HepG2 (cell line): ENCODE data around the gene RPL23. TPM values are rescaled to one million over a fixed set of nuclear protein-coding genes. Genes with fewer than 3 reads are reported as not detected.

Experiments used
- AGO2 ChIP-seq: fragments of 200-400 bp; formaldehyde crosslinking; optimal IDR thresholded peaks from 2 replicates; pipeline ENCODE3; 2017; ENCODE audit warnings: mild to moderate bottlenecking, low read depth, low read length, moderate library complexity
- DBP ChIP-seq: sonication (generic); formaldehyde crosslinking; IDR thresholded peaks from 2 replicates; pipeline ENCODE4 v1.4.0; 2020; ENCODE audit warnings: missing genetic modification reagents; ENCODE audit errors: not compliant biosample characterization
- DMAP1 ChIP-seq: IDR thresholded peaks from 2 replicates; pipeline ENCODE4 v1.6.1; 2016
- EP300 ChIP-seq, 3 experiments: sonication (generic) in 1 of 3; formaldehyde crosslinking in 1 of 3; IDR thresholded peaks; 2 replicates each; pipeline versions ENCODE4 v1.5.1 to v1.6.1; 2011 to 2020; ENCODE audit warnings: low read depth in 2 of 3, low read length in 2 of 3, borderline replicate concordance in 1 of 3, improper control_type of control experiment in 1 of 3, mild to moderate bottlenecking in 1 of 3, missing genetic modification reagents in 1 of 3, moderate library complexity in 1 of 3
- MEF2D ChIP-seq: sonication (generic); formaldehyde crosslinking; IDR thresholded peaks from 2 replicates; pipeline ENCODE4 v1.5.1; 2020; ENCODE audit warnings: mild to moderate bottlenecking, missing genetic modification reagents
- MTF2 ChIP-seq: sonication (generic); formaldehyde crosslinking; IDR thresholded peaks from 2 replicates; pipeline ENCODE4 v1.5.0; 2020; ENCODE audit warnings: missing genetic modification reagents, borderline replicate concordance
- NR2F1 ChIP-seq, 2 experiments: fragments of 450-650 bp in 1 of 2; formaldehyde crosslinking in 1 of 2; IDR thresholded peaks; 2 replicates each; pipeline versions ENCODE4 v1.5.0 to v1.6.1; 2016 to 2020; ENCODE audit warnings: mild to moderate bottlenecking in 1 of 2, missing compliant biosample characterization in 1 of 2, missing genetic modification reagents in 1 of 2, moderate library complexity in 1 of 2
- RXRB ChIP-seq: IDR thresholded peaks from 2 replicates; pipeline ENCODE4 v1.6.1; 2016; ENCODE audit warnings: borderline replicate concordance, missing genetic modification reagents, missing compliant biosample characterization
- SP4 ChIP-seq: sonication (generic); formaldehyde crosslinking; IDR thresholded peaks from 2 replicates; pipeline ENCODE4 v1.8.1; 2023; ENCODE audit warnings: mild to moderate bottlenecking, missing genetic modification reagents
- STAG1 ChIP-seq: sonication (generic); formaldehyde crosslinking; IDR thresholded peaks from 2 replicates; pipeline ENCODE4 v1.4.0; 2020; ENCODE audit warnings: missing genetic modification reagents
- TCF12 ChIP-seq, 2 experiments: fragments of 450-650 bp in 1 of 2; sonication (generic) in 1 of 2; formaldehyde crosslinking in 1 of 2; IDR thresholded peaks; 2 replicates each; pipeline versions ENCODE4 v1.6.1 to v1.8.0; 2017 to 2022; ENCODE audit warnings: antibody characterized with exemption in 1 of 2, mild to moderate bottlenecking in 1 of 2, missing genetic modification reagents in 1 of 2, moderate library complexity in 1 of 2
- TEAD3 ChIP-seq: optimal IDR thresholded peaks from 2 replicates; pipeline ENCODE3; 2016; ENCODE audit warnings: borderline replicate concordance
- XRCC5 ChIP-seq: fragments of 200-400 bp; formaldehyde crosslinking; optimal IDR thresholded peaks from 2 replicates; pipeline ENCODE3; 2017; ENCODE audit warnings: mild to moderate bottlenecking, low read length
- ZNF232 ChIP-seq: sonication (generic); formaldehyde crosslinking; IDR thresholded peaks from 2 replicates; pipeline ENCODE4 v1.4.0; 2020; ENCODE audit warnings: missing genetic modification reagents, borderline replicate concordance
- ZNF296 ChIP-seq: sonication (generic); formaldehyde crosslinking; conservative IDR thresholded peaks from 2 replicates; pipeline ENCODE4 v1.5.0; 2020; ENCODE audit warnings: mild to moderate bottlenecking, missing genetic modification reagents
- ZNF570 ChIP-seq: sonication (generic); formaldehyde crosslinking; IDR thresholded peaks from 2 replicates; pipeline ENCODE4 v1.4.0; 2020; ENCODE audit warnings: mild to moderate bottlenecking, missing genetic modification reagents, borderline replicate concordance
- ZNF784 ChIP-seq: sonication (generic); formaldehyde crosslinking; IDR thresholded peaks from 2 replicates; pipeline ENCODE4 v1.5.1; 2020; ENCODE audit warnings: missing genetic modification reagents, mild to moderate bottlenecking, borderline replicate concordance
- polyA plus RNA-seq, 8 experiments: library from polyadenylated mRNA; depleted of rRNA in 3 of 8; stranded (reverse) in 7 of 8; unstranded in 1 of 8; fragments of >200 nt; fragmentation: Illumina TruSeq in 4 of 8; extraction: Trizol in 4 of 8; gene quantifications; 2 replicates each; pipeline versions ENCODE4 v1.2.1 to v1.2.3, GENCODE V29; 2011 to 2016; ENCODE audit warnings: low read depth in 4 of 8, missing spikeins in 1 of 8, mixed read lengths in 1 of 8; ENCODE audit not compliant: insufficient read depth in 1 of 8
- total RNA-seq, 5 experiments: library from RNA; depleted of rRNA; stranded (reverse); fragments of >200 nt; fragmentation: Illumina TruSeq; extraction: Trizol; gene quantifications; 2 replicates each; pipeline ENCODE4 v1.2.3, GENCODE V29; 2016; ENCODE audit warnings: low read depth in 1 of 5
- TF ChIP-seq, protein P1 (sequence below): sonication (generic); formaldehyde crosslinking; conservative IDR thresholded peaks from 2 replicates; pipeline ENCODE4 v1.5.0; 2020; ENCODE audit warnings: missing genetic modification reagents

RPL23 gene
- total and polyA plus RNA-seq, 2 of the 13 experiments (the other 11 are each of a cell fraction or from before 2014, with no cell fraction given): 2,790 to 4,860 TPM

GRCh38 chr17:38867968-38868816 is 14.7 kb upstream of the RPL23 start (continued):
- TF ChIP-seq ZNF784 (CRISPR knock-in tag) (no peak), MEF2D (CRISPR knock-in tag) (peak; percentile 25; the same call in 1 of the 2 replicates), TCF12 (IDR thresholded peaks at IDR 0.05) (no peak), TCF12 (CRISPR knock-in tag; IDR thresholded peaks at IDR 0.05) (no peak), STAG1 (CRISPR knock-in tag) (peak; percentile 7; the same call in 1 of the 2 replicates), RXRB (CRISPR knock-in tag) (peak; percentile 20; the same call in 1 of the 2 replicates), MTF2 (no peak), SP4 (CRISPR knock-in tag) (0 out of 2 replicates have a peak, but pooled peaks have one; percentile 15), TEAD3 (peak; percentile 89), ZNF570 (CRISPR knock-in tag) (no peak), ZNF296 (CRISPR knock-in tag) (0 out of 2 replicates have a peak, but pooled peaks have one; percentile 26), AGO2 (no peak), EP300 (IDR thresholded peaks at IDR 0.05; ENCODE audit: low read depth in 2 of 2, low read length in 2 of 2) (peak in 1 of 2 experiments; percentile 8; a peak in 1 of 4 replicates), EP300 (CRISPR knock-in tag; IDR thresholded peaks at IDR 0.05; ENCODE audit: borderline replicate concordance) (no peak), XRCC5 (no peak), DMAP1 (CRISPR knock-in tag) (0 out of 2 replicates have a peak, but pooled peaks have one; percentile 29), ZNF232 (CRISPR knock-in tag) (0 out of 2 replicates have a peak, but pooled peaks have one; percentile 8), NR2F1 (CRISPR knock-in tag; IDR thresholded peaks at IDR 0.05) (peak in 1 of 2 experiments; percentile 48; a peak in 1 of 4 replicates), DBP (no peak)
- TF ChIP-seq, protein P1, sequence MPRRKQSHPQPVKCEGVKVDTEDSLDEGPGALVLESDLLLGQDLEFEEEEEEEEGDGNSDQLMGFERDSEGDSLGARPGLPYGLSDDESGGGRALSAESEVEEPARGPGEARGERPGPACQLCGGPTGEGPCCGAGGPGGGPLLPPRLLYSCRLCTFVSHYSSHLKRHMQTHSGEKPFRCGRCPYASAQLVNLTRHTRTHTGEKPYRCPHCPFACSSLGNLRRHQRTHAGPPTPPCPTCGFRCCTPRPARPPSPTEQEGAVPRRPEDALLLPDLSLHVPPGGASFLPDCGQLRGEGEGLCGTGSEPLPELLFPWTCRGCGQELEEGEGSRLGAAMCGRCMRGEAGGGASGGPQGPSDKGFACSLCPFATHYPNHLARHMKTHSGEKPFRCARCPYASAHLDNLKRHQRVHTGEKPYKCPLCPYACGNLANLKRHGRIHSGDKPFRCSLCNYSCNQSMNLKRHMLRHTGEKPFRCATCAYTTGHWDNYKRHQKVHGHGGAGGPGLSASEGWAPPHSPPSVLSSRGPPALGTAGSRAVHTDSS (CRISPR knock-in tag): 0 out of 2 replicates have a peak, but pooled peaks have one; percentile 8
